HepG2 (cell line): ENCODE measurements around the gene RAB40C. TPM values are rescaled to one million over a fixed set of nuclear protein-coding genes. Genes with fewer than 3 reads are reported as not detected.

Experiments
- DPF2 ChIP-seq: sonication (generic); formaldehyde crosslinking; IDR thresholded peaks from 2 replicates; pipeline ENCODE4 v1.4.0; 2020; ENCODE audit warnings: mild to moderate bottlenecking, low read depth, missing genetic modification reagents, borderline replicate concordance
- FOXA3 ChIP-seq: IDR thresholded peaks from 2 replicates; pipeline ENCODE4 v1.6.1; 2016; ENCODE audit warnings: missing genetic modification reagents, missing compliant biosample characterization
- GABPA ChIP-seq, 2 experiments: IDR thresholded peaks; 2 replicates each; pipeline ENCODE4 v1.6.1; 2011 to 2016; ENCODE audit warnings: low read depth in 2 of 2, low read length in 1 of 2, missing biosample characterization in 1 of 2, missing genetic modification characterization in 1 of 2
- IKZF5 ChIP-seq: IDR thresholded peaks from 2 replicates; pipeline ENCODE4 v1.6.1; 2018; ENCODE audit warnings: missing genetic modification reagents, mild to moderate bottlenecking, missing compliant biosample characterization
- MLXIP ChIP-seq: sonication (generic); formaldehyde crosslinking; IDR thresholded peaks from 2 replicates; pipeline ENCODE4 v1.9.0; 2021; ENCODE audit warnings: missing genetic modification reagents, borderline replicate concordance
- NR1H2 ChIP-seq: sonication (generic); formaldehyde crosslinking; IDR thresholded peaks from 2 replicates; pipeline ENCODE4 v1.8.1; 2022; ENCODE audit warnings: low read depth, missing genetic modification reagents, borderline replicate concordance
- SAP130 ChIP-seq: IDR thresholded peaks from 2 replicates; pipeline ENCODE4 v1.6.1; 2016; ENCODE audit warnings: low read depth
- TBX2 ChIP-seq: sonication (generic); formaldehyde crosslinking; IDR thresholded peaks from 2 replicates; pipeline ENCODE4 v1.5.0; 2020; ENCODE audit warnings: missing genetic modification reagents, mild to moderate bottlenecking, borderline replicate concordance
- THYN1 ChIP-seq: sonication (generic); formaldehyde crosslinking; IDR thresholded peaks from 2 replicates; pipeline ENCODE4 v1.8.1; 2023; ENCODE audit warnings: low read depth, mild to moderate bottlenecking, moderate library complexity, missing genetic modification reagents, borderline replicate concordance
- TMF1 ChIP-seq: sonication (generic); formaldehyde crosslinking; IDR thresholded peaks from 2 replicates; pipeline ENCODE4 v1.8.1; 2022; ENCODE audit warnings: low read depth, missing genetic modification reagents
- ZNF24 ChIP-seq: fragments of 450-650 bp; IDR thresholded peaks from 2 replicates; pipeline ENCODE4 v1.6.1; 2017; ENCODE audit warnings: antibody characterized with exemption, mild to moderate bottlenecking
- ZNF318 ChIP-seq: sonication (generic); formaldehyde crosslinking; IDR thresholded peaks from 2 replicates; pipeline ENCODE4 v1.4.0; 2020; ENCODE audit warnings: mild to moderate bottlenecking, missing genetic modification reagents
- ZNF354B ChIP-seq: sonication (generic); formaldehyde crosslinking; IDR thresholded peaks from 2 replicates; pipeline ENCODE4 v1.8.0; 2022; ENCODE audit warnings: mild to moderate bottlenecking, missing genetic modification reagents
- ZNF383 ChIP-seq: sonication (generic); formaldehyde crosslinking; IDR thresholded peaks from 2 replicates; pipeline ENCODE4 v1.4.0; 2020; ENCODE audit warnings: missing genetic modification reagents, mild to moderate bottlenecking, borderline replicate concordance
- ZNF746 ChIP-seq: sonication (generic); formaldehyde crosslinking; IDR thresholded peaks from 2 replicates; pipeline ENCODE4 v1.8.0; 2022; ENCODE audit warnings: mild to moderate bottlenecking, missing genetic modification reagents
- ZNF768 ChIP-seq: sonication (generic); formaldehyde crosslinking; IDR thresholded peaks from 2 replicates; pipeline ENCODE4 v1.4.0; 2020; ENCODE audit warnings: missing genetic modification reagents
- ZNF790 ChIP-seq: sonication (generic); formaldehyde crosslinking; IDR thresholded peaks from 2 replicates; pipeline ENCODE4 v1.8.0; 2022; ENCODE audit warnings: missing genetic modification reagents, mild to moderate bottlenecking, borderline replicate concordance
- polyA plus RNA-seq, 8 experiments: library from polyadenylated mRNA; depleted of rRNA in 3 of 8; stranded (reverse) in 7 of 8; unstranded in 1 of 8; fragments of >200 nt; fragmentation: Illumina TruSeq in 4 of 8; extraction: Trizol in 4 of 8; gene quantifications; 2 replicates each; pipeline versions ENCODE4 v1.2.1 to v1.2.3, GENCODE V29; 2011 to 2016; ENCODE audit warnings: low read depth in 4 of 8, missing spikeins in 1 of 8, mixed read lengths in 1 of 8; ENCODE audit not compliant: insufficient read depth in 1 of 8
- total RNA-seq, 5 experiments: library from RNA; depleted of rRNA; stranded (reverse); fragments of >200 nt; fragmentation: Illumina TruSeq; extraction: Trizol; gene quantifications; 2 replicates each; pipeline ENCODE4 v1.2.3, GENCODE V29; 2016; ENCODE audit warnings: low read depth in 1 of 5

The RAB40C gene
- total and polyA plus RNA-seq, 2 of the 13 experiments (the other 11 are each of a cell fraction or from before 2014, with no cell fraction given): 7.7 to 11.5 TPM

GRCh38 chr16:630815-631405 is 41.0 kb downstream of the RAB40C start, which contains the start of gene WFIKKN1 (continued):
- TF ChIP-seq IKZF5 (CRISPR knock-in tag) (no peak; the same call in 1 of the 2 replicates), NR1H2 (CRISPR knock-in tag) (no peak), FOXA3 (no peak), MLXIP (CRISPR knock-in tag) (no peak), ZNF24 (no peak), TBX2 (peak; percentile 57), ZNF318 (no peak), ZNF768 (CRISPR knock-in tag) (no peak), SAP130 (CRISPR knock-in tag) (peak; percentile 58; the same call in 1 of the 2 replicates), DPF2 (CRISPR knock-in tag) (no peak), ZNF746 (CRISPR knock-in tag) (peak; percentile 81), TMF1 (CRISPR knock-in tag) (no peak), ZNF383 (CRISPR knock-in tag) (0 out of 2 replicates have a peak, but pooled peaks have one; percentile 66), ZNF354B (no peak), GABPA (IDR thresholded peaks at IDR 0.05; ENCODE audit: low read depth, low read length) (no peak), GABPA (CRISPR knock-in tag; IDR thresholded peaks at IDR 0.05; ENCODE audit: low read depth) (no peak), THYN1 (CRISPR knock-in tag) (no peak), ZNF790 (CRISPR knock-in tag) (no peak)
